K562 (cell line): Measurements from ENCODE around the gene POLR1C. TPM values are rescaled to one million over a fixed set of nuclear protein-coding genes. Genes with fewer than 3 reads are reported as not detected.

Experiments
- ATAC-seq: fragments of 200-7000 bp; cut with Tn5 transposase; 3 replicates; pipeline ENCODE4 v1.9.1; 2020; ENCODE audit warnings: moderate library complexity
- BruUV-seq: library from RNA; stranded (reverse); fragments of 400-500 nt; replicated peaks from 2 replicates; lab custom pipeline; 2021; lab: Mats Ljungman, UMichigan
- CTCF ChIA-PET: fragments of 300-600 bp; formaldehyde crosslinking; extraction: SDS; loops from one replicate; lab custom pipeline; 2021; ENCODE audit warnings: low intra/inter-chr PET ratio; lab: Yijun Ruan, JAX
- POLR2A ChIA-PET: fragments of 300-600, 350-650 bp; sonication (Branson Sonifier 250); formaldehyde crosslinking; extraction: SDS; loops from one replicate; lab custom pipeline; 2021; ENCODE audit warnings: antibody characterized with exemption, inconsistent platforms; lab: Yijun Ruan, JAX
- DNase-seq, 4 experiments: peaks; one replicate each; pipeline versions ENCODE4 v3.0.0 to v3.0.0-alpha.2; 2011 to 2018; ENCODE audit warnings: low spot score in 3 of 4, mixed read lengths in 3 of 4; ENCODE audit errors: extremely low read depth in 1 of 4
- FAIRE-seq: peaks from 2 replicates; lab custom pipeline; 2011; peaks lifted over from hg19 to GRCh38; lab: Jason Lieb, UNC
- H2AFZ ChIP-seq: 2 replicates; pipeline ENCODE4 v1.6.0; 2011; ENCODE audit warnings: low read depth, low read length, control low read depth, inconsistent platforms
- H3K27ac ChIP-seq: fragments of 200-600 bp; 3 replicates; pipeline ENCODE4 v1.8.0; 2011; ENCODE audit warnings: low read depth, mild to moderate bottlenecking, control low read depth, inconsistent platforms, low read length, moderate library complexity, mixed read lengths; ENCODE audit errors: extremely low read depth
- H3K27me3 ChIP-seq, 2 experiments: fragments of 300-600 bp in 1 of 2; 2 replicates in 1 of 2; 3 replicates in 1 of 2; pipeline versions ENCODE4 v1.6.0 to v1.8.0; 2011; ENCODE audit warnings: inconsistent platforms in 2 of 2, low read length in 2 of 2, mild to moderate bottlenecking in 1 of 2, mixed read lengths in 1 of 2, moderate library complexity in 1 of 2; ENCODE audit not compliant: control insufficient read depth in 2 of 2, insufficient read depth in 2 of 2
- H3K36me3 ChIP-seq: fragments of 300-600 bp; 3 replicates; pipeline ENCODE4 v1.8.0; 2011; ENCODE audit warnings: mild to moderate bottlenecking, low read length, inconsistent platforms; ENCODE audit not compliant: control insufficient read depth, insufficient read depth
- H3K4me1 ChIP-seq, 2 experiments: fragments of 200-600 bp in 1 of 2; replicated peaks in 1 of 2; 2 replicates in 1 of 2; 3 replicates in 1 of 2; pipeline versions ENCODE4 v1.5.1 to v1.8.0; 2011; ENCODE audit warnings: inconsistent platforms in 2 of 2, low read length in 2 of 2, mild to moderate bottlenecking in 1 of 2, mixed read lengths in 1 of 2, moderate library complexity in 1 of 2; ENCODE audit not compliant: control insufficient read depth in 2 of 2, insufficient read depth in 2 of 2
- H3K4me2 ChIP-seq: 2 replicates; pipeline ENCODE4 v1.6.1; 2011; ENCODE audit warnings: low read length, control low read depth, inconsistent platforms, mixed read lengths; ENCODE audit not compliant: insufficient read depth
- H3K4me3 ChIP-seq: fragments of 200-600 bp; sonication (generic), shearing (Covaris generic); 2 replicates; pipeline ENCODE4 v1.5.1; 2016; ENCODE audit warnings: control low read depth, inconsistent platforms
- H3K79me2 ChIP-seq: fragments of 200-600 bp; 3 replicates; pipeline ENCODE4 v1.8.0; 2011; ENCODE audit warnings: low read length, inconsistent platforms; ENCODE audit not compliant: control insufficient read depth, insufficient read depth
- H3K9ac ChIP-seq, 2 experiments: 2 replicates each; pipeline versions ENCODE4 v1.6.0 to v1.6.1; 2011; ENCODE audit warnings: low read depth in 2 of 2, low read length in 2 of 2, control low read depth in 1 of 2, inconsistent platforms in 1 of 2, mild to moderate bottlenecking in 1 of 2, mixed read lengths in 1 of 2; ENCODE audit not compliant: insufficient read depth in 1 of 2
- H3K9me1 ChIP-seq: one replicate; pipeline ENCODE4 v1.6.0; 2011; ENCODE audit warnings: inconsistent platforms, mild to moderate bottlenecking, low read length, moderate library complexity; ENCODE audit not compliant: control insufficient read depth, insufficient read depth
- H3K9me3 ChIP-seq: replicated peaks from 2 replicates; pipeline ENCODE4 v1.5.1; 2011; ENCODE audit warnings: low read depth, low read length, inconsistent platforms; ENCODE audit not compliant: control insufficient read depth, insufficient read depth
- H4K20me1 ChIP-seq: replicated peaks from 2 replicates; pipeline ENCODE4 v1.6.1; 2011; ENCODE audit warnings: low read length, inconsistent platforms, mixed read lengths; ENCODE audit not compliant: control insufficient read depth, insufficient read depth
- DIDO1 ChIP-seq: fragments of 450-650 bp; IDR thresholded peaks from 2 replicates; pipeline ENCODE4 v1.6.1; 2016; ENCODE audit warnings: low read depth, missing biosample characterization, missing genetic modification characterization
- POLR2G ChIP-seq: fragments of 200-400 bp; formaldehyde crosslinking; IDR thresholded peaks from 2 replicates; pipeline ENCODE4 v1.6.1; 2017; ENCODE audit warnings: low read depth, mild to moderate bottlenecking, antibody characterized with exemption, low read length, moderate library complexity
- RAD21 ChIP-seq, 2 experiments: fragments of 250-450 bp in 1 of 2; fragments of 450-650 bp in 1 of 2; sonication (Bioruptor Pico) in 1 of 2; formaldehyde crosslinking in 1 of 2; IDR thresholded peaks in 1 of 2; conservative IDR thresholded peaks in 1 of 2; 2 replicates each; pipeline versions ENCODE4 v1.4.0 to v1.8.0; 2020 to 2022; ENCODE audit warnings: mild to moderate bottlenecking in 2 of 2, moderate library complexity in 1 of 2
- WGBS: fragments of 100-300 bp; shearing (Covaris generic); methylation state at CpG from one replicate; pipeline ENCODE4 v1.1.6; 2016; ENCODE audit warnings: low coverage, mixed read lengths; ENCODE audit not compliant: insufficient coverage; ENCODE audit errors: missing lambda C conversion rate; 5-methylcytosine and 5-hydroxymethylcytosine counted together
- in situ Hi-C: fragments of 300-500 bp; cut with MboI; formaldehyde crosslinking; loops from 4 replicates; pipeline ENCODE4 v1.15.0; 2018; ENCODE audit warnings: inconsistent platforms, mixed read lengths
- intact Hi-C: fragments of 100-400 bp; cut with micrococcal nuclease; formaldehyde crosslinking; loops from 2 replicates; pipeline ENCODE4 v1.14.2; 2022
- polyA plus RNA-seq, 8 experiments: library from polyadenylated mRNA; depleted of rRNA in 4 of 8; stranded (reverse) in 5 of 8; unstranded in 3 of 8; fragments of >200 nt; fragmentation: Nextera tagmentation in 2 of 8; fragmentation: Illumina TruSeq in 1 of 8; extraction: Ambion mirVana in 2 of 8; extraction: Trizol in 1 of 8; gene quantifications; 2 replicates each; pipeline versions ENCODE4 v1.2.1 to v1.2.3, GENCODE V29; 2011 to 2014; ENCODE audit warnings: inconsistent platforms in 1 of 8, missing spikeins in 1 of 8
- total RNA-seq, 7 experiments: library from RNA; depleted of rRNA in 6 of 7; stranded (reverse); fragments of >200 nt in 6 of 7; fragmentation: Illumina TruSeq in 2 of 7; extraction: Trizol in 2 of 7; gene quantifications; 2 replicates each; pipeline versions ENCODE4 v1.2.1 to v1.2.3, GENCODE V29; 2011 to 2021; ENCODE audit warnings: low replicate concordance in 1 of 7
- TF ChIP-seq, protein P1 (sequence below), 3 experiments: IDR thresholded peaks in 2 of 3; conservative IDR thresholded peaks in 1 of 3; 2 replicates each; pipeline ENCODE4 v1.5.1; 2011 to 2012; ENCODE audit warnings: low read length in 3 of 3, mild to moderate bottlenecking in 3 of 3, control low read depth in 2 of 3, improper control_type of control experiment in 1 of 3, inconsistent platforms in 1 of 3, low read depth in 1 of 3, mixed read lengths in 1 of 3, moderate library complexity in 1 of 3; ENCODE audit not compliant: insufficient read depth in 2 of 3
- TF ChIP-seq, protein P2 (sequence below): sonication (generic); formaldehyde crosslinking; IDR thresholded peaks from 2 replicates; pipeline ENCODE4 v1.4.0; 2020; ENCODE audit warnings: mild to moderate bottlenecking, missing genetic modification reagents

POLR1C gene
- total and polyA plus RNA-seq, 9 of the 15 experiments (the other 6 are each of a cell fraction or from before 2014, with no cell fraction given) = 83.5 to 429 (median 120) TPM

DNA sequence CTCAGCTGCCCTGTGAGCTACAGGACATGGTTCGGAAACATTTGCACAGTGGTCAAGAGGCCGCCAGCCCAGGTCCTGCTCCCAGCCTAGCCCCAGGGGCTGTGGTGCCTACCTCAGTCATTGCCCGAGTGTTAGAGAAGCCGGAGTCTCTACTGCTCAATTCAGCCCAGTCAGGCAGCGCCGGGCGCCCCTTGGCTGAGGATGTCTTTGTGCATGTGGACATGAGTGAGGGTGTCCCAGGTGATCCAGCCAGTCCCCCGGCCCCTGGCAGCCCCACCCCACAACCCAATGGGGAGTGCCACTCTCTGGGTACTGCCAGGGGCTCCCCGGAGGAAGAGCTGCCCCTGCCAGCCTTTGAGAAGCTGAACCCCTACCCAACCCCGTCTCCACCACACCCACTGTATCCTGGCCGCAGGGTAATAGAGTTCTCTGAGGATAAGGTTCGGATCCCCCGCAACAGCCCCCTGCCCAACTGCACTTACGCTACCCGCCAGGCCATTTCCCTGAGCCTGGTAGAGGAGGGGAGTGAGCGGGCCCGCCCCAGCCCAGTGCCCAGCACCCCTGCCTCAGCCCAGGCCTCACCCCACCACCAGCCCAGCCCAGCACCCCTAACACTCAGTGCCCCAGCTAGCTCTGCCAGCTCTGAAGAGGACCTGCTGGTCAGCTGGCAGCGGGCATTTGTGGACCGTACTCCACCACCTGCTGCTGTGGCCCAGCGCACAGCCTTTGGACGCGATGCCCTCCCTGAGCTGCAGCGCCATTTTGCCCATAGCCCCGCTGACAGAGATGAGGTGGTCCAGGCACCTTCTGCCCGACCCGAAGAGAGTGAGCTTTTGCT lies 11.9 kb upstream of the POLR1C start:
- no peak for TF ChIP-seq DIDO1
- 0 out of 2 replicates have a peak, but pooled peaks have one; percentile 17 for TF ChIP-seq POLR2G
- peaks cover 10 to 35% of the 10 kb centered on the region in 2 experiments; a peak in 4 of 5 replicates for H3K4me1 ChIP-seq
- POLR2A ChIA-PET = interaction anchor here (1.5 to 6.2 kb wide), 2 partner anchors 12 to 242 kb away, joined by 7 to 54 read pairs; no protein-coding TSS in a partner anchor
- H3K9me1 ChIP-seq = no peaks in the 10 kb centered on the region
- intact Hi-C loops = no loop called here
- peaks cover 12% of the 10 kb centered on the region; the same call in 1 of the 2 replicates for H4K20me1 ChIP-seq
- BruUV-seq = no TSS peak
- no peak overlapping the region for H3K9ac ChIP-seq
- H3K27me3 ChIP-seq = peaks cover 0 to 6% of the 10 kb centered on the region in 2 experiments; a peak in 2 of 5 replicates
- CTCF ChIA-PET = interaction anchor here (1.2 to 1.7 kb wide), 2 partner anchors 49 to 240 kb away, joined by 3 to 6 read pairs; partner anchors contain the start of gene DLK2
- FAIRE-seq (no peak), ATAC-seq (no peak), DNase-seq (no peak)
- 92% methylated on average over 20 of the region's 26 CpGs for WGBS
- peaks cover 55% of the 10 kb centered on the region; the same call in 2 of the 3 replicates for H3K36me3 ChIP-seq
- no peak overlapping the region for H3K4me3 ChIP-seq
- in situ Hi-C loops = no loop called here
- no peaks in the 10 kb centered on the region for H3K9me3 ChIP-seq
- no peak overlapping the region for H2AFZ ChIP-seq
- no peak overlapping the region for H3K27ac ChIP-seq
- no peaks in the 10 kb centered on the region for H3K79me2 ChIP-seq
- H3K4me2 ChIP-seq = no peak overlapping the region

DNA sequence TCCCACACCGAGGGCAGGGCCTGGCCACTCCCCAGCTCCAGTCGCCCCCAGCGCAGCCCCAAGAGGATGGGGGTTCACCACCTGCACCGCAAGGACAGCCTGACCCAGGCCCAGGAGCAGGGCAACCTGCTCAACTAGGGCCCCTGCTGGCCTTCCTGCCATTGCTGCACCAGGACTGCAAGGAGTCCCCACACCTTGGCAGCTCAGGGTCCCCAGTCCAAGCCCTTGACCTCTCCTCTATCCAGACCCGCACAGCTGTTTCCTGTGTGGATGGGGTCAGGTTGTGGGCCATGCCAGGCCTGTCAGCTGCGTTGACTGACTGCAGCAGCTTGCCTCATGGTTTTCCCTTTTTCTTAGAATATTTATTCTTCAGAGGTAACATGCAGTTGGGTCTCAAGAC lies 11.2 kb upstream of the POLR1C start:
- CTCF ChIA-PET = interaction anchor here (1.2 to 1.7 kb wide), 2 partner anchors 50 to 240 kb away, joined by 3 to 6 read pairs; partner anchors contain the start of gene DLK2
- intact Hi-C loops (loop anchor here (1.0 to 2.0 kb wide), 3 partner anchors 51 to 605 kb away; partner anchors contain the start of gene DLK2), in situ Hi-C loops (no loop called here)
- Histone ChIP-seq H3K4me3 (no peak overlapping the region), H3K9me1 (peaks cover 4% of the 10 kb centered on the region), H2AFZ (no peak overlapping the region), H3K9ac (no peak overlapping the region), H3K27me3 (peaks cover 0 to 6% of the 10 kb centered on the region in 2 experiments; a peak in 2 of 5 replicates), H3K27ac (no peak overlapping the region), H3K9me3 (no peaks in the 10 kb centered on the region), H3K36me3 (peaks cover 51% of the 10 kb centered on the region; the same call in 2 of the 3 replicates), H4K20me1 (peaks cover 12% of the 10 kb centered on the region; the same call in 1 of the 2 replicates), H3K4me1 (peaks cover 10 to 42% of the 10 kb centered on the region in 2 experiments; a peak in 4 of 5 replicates), H3K79me2 (no peaks in the 10 kb centered on the region), H3K4me2 (no peak overlapping the region)
- POLR2A ChIA-PET = interaction anchor here (0.7 to 6.2 kb wide), 5 partner anchors 11 to 242 kb away, joined by 4 to 54 read pairs (median 7); partner anchors contain the start of genes POLR1C and YIPF3
- no peak for DNase-seq
- no peak for ATAC-seq
- no peak for FAIRE-seq
- 71% methylated on average over 6 of the region's 6 CpGs for WGBS
- no TSS peak for BruUV-seq
- TF ChIP-seq, protein P1, sequence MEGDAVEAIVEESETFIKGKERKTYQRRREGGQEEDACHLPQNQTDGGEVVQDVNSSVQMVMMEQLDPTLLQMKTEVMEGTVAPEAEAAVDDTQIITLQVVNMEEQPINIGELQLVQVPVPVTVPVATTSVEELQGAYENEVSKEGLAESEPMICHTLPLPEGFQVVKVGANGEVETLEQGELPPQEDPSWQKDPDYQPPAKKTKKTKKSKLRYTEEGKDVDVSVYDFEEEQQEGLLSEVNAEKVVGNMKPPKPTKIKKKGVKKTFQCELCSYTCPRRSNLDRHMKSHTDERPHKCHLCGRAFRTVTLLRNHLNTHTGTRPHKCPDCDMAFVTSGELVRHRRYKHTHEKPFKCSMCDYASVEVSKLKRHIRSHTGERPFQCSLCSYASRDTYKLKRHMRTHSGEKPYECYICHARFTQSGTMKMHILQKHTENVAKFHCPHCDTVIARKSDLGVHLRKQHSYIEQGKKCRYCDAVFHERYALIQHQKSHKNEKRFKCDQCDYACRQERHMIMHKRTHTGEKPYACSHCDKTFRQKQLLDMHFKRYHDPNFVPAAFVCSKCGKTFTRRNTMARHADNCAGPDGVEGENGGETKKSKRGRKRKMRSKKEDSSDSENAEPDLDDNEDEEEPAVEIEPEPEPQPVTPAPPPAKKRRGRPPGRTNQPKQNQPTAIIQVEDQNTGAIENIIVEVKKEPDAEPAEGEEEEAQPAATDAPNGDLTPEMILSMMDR (IDR thresholded peaks at IDR 0.05 in 2 of 3, conservative IDR thresholded peaks at IDR 0.05 in 1 of 3; ENCODE audit: insufficient read depth in 2 of 3, low read depth in 1 of 3, low read length in 3 of 3) = 0 out of 6 replicates have a peak, but pooled peaks of 1 of the 3 experiments have one; percentile 4
- TF ChIP-seq, protein P2, sequence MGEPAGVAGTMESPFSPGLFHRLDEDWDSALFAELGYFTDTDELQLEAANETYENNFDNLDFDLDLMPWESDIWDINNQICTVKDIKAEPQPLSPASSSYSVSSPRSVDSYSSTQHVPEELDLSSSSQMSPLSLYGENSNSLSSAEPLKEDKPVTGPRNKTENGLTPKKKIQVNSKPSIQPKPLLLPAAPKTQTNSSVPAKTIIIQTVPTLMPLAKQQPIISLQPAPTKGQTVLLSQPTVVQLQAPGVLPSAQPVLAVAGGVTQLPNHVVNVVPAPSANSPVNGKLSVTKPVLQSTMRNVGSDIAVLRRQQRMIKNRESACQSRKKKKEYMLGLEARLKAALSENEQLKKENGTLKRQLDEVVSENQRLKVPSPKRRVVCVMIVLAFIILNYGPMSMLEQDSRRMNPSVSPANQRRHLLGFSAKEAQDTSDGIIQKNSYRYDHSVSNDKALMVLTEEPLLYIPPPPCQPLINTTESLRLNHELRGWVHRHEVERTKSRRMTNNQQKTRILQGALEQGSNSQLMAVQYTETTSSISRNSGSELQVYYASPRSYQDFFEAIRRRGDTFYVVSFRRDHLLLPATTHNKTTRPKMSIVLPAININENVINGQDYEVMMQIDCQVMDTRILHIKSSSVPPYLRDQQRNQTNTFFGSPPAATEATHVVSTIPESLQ (CRISPR knock-in tag) = no peak
- no peak for TF ChIP-seq RAD21 (CRISPR knock-in tag; conservative IDR thresholded peaks at IDR 0.05 in 1 of 2, IDR thresholded peaks at IDR 0.05 in 1 of 2)
